SU-DHL-6 (cell line): ENCODE results near the gene ACOX1.

ENCODE experiments used
- H2AFZ ChIP-seq: fragments of 200-600 bp; sonication (generic); 2 replicates; pipeline ENCODE4 v1.6.1; 2014; ENCODE audit warnings: low read depth, mild to moderate bottlenecking, moderate library complexity, mixed read lengths, antibody characterized with exemption, low read length; ENCODE audit not compliant: severe bottlenecking
- H3F3A ChIP-seq: fragments of 200-600 bp; shearing (Covaris generic); 2 replicates; pipeline ENCODE4 v1.6.0; 2016; ENCODE audit warnings: antibody characterized with exemption, mild to moderate bottlenecking; ENCODE audit not compliant: insufficient read depth
- H3K27ac ChIP-seq: fragments of 200-600 bp; sonication (generic); 2 replicates; pipeline ENCODE4 v1.5.1; 2016; ENCODE audit warnings: low read depth, mild to moderate bottlenecking, low read length, moderate library complexity, mixed read lengths
- H3K27me3 ChIP-seq: fragments of 200-600 bp; sonication (generic), shearing (Covaris generic); 2 replicates; pipeline ENCODE4 v1.6.0; 2014; ENCODE audit warnings: mild to moderate bottlenecking, low read length
- H3K36me3 ChIP-seq: fragments of 200-600 bp; sonication (generic); 2 replicates; pipeline ENCODE4 v1.6.1; 2014; ENCODE audit warnings: mild to moderate bottlenecking, low read length, mixed read lengths
- H3K4me2 ChIP-seq: fragments of 300-600, 200-600 bp; shearing (Covaris generic), sonication (generic); 2 replicates; pipeline ENCODE4 v1.6.0; 2014; ENCODE audit warnings: low read length, low read depth, mild to moderate bottlenecking; ENCODE audit not compliant: poor library complexity, severe bottlenecking
- H3K4me3 ChIP-seq: fragments of 200-600 bp; sonication (generic); 2 replicates; pipeline ENCODE4 v1.5.1; 2014; ENCODE audit warnings: antibody characterized with exemption, low read length, mild to moderate bottlenecking, mixed read lengths; ENCODE audit not compliant: insufficient read depth, poor library complexity, severe bottlenecking
- H3K79me2 ChIP-seq: fragments of 200-600 bp; sonication (generic); 2 replicates; pipeline ENCODE4 v1.6.1; 2014; ENCODE audit warnings: mild to moderate bottlenecking, low read length, moderate library complexity; ENCODE audit not compliant: insufficient read depth
- H3K9ac ChIP-seq: fragments of 200-600 bp; sonication (generic); 2 replicates; pipeline ENCODE4 v1.7.0; 2014; ENCODE audit warnings: mild to moderate bottlenecking, low read length
- H3K9me2 ChIP-seq: fragments of 200-600 bp; sonication (generic); replicated peaks from 2 replicates; pipeline ENCODE4 v1.6.1; 2014; ENCODE audit warnings: low read length; ENCODE audit not compliant: insufficient read depth
- H3K9me3 ChIP-seq: fragments of 200-600 bp; sonication (generic); 2 replicates; pipeline ENCODE4 v1.6.1; 2014; ENCODE audit warnings: low read length, mixed read lengths; ENCODE audit not compliant: insufficient read depth
- H4K20me1 ChIP-seq: fragments of 200-600 bp; sonication (generic); 2 replicates; pipeline ENCODE4 v1.6.1; 2014; ENCODE audit warnings: low read depth, mild to moderate bottlenecking, antibody characterized with exemption, low read length, moderate library complexity, mixed read lengths
- CTCF ChIP-seq: fragments of 200-600 bp; sonication (generic); IDR thresholded peaks from one replicate; pipeline ENCODE4 v1.5.1; 2017; ENCODE audit warnings: antibody characterized with exemption, mild to moderate bottlenecking, low read length, moderate library complexity; ENCODE audit not compliant: insufficient read depth, poor library complexity, severe bottlenecking
- EZH2phosphoT487 ChIP-seq: fragments of 200-600 bp; sonication (generic), shearing (Covaris generic); conservative IDR thresholded peaks from 2 replicates; pipeline ENCODE4 v1.6.1; 2018; ENCODE audit warnings: mild to moderate bottlenecking, antibody characterized with exemption, low read length, moderate library complexity, mixed read lengths

ACOX1 gene

GRCh38 chr17:75891605-75892555 lies 87.1 kb downstream of the ACOX1 start:
- Histone ChIP-seq H3K27me3 (no peaks in the 10 kb centered on the region), H3K9me3 (no peaks in the 10 kb centered on the region), H3K9ac (no peak overlapping the region), H3K4me3 (no peak overlapping the region), H3K9me2 (no peaks in the 10 kb centered on the region), H3F3A (no peaks in the 10 kb centered on the region), H4K20me1 (no peaks in the 10 kb centered on the region), H3K36me3 (no peaks in the 10 kb centered on the region), H3K79me2 (peaks cover 15% of the 10 kb centered on the region), H3K4me2 (no peak overlapping the region), H2AFZ (no peak overlapping the region), H3K27ac (no peak overlapping the region)
- TF ChIP-seq EZH2phosphoT487 (no peak), CTCF (no peak)
